Ovary (tissue), 3 donors: Measurements from ENCODE around the gene THPO.

Experiments
- EP300 ChIP-seq: sonication (generic); formaldehyde crosslinking; IDR thresholded peaks from one replicate; pipeline ENCODE4 v1.6.1; 2017; ENCODE audit warnings: antibody characterized with exemption
- POLR2A ChIP-seq: fragments of 450-650 bp; IDR thresholded peaks from one replicate; pipeline ENCODE4 v1.6.1; 2017; ENCODE audit warnings: antibody characterized with exemption, mild to moderate bottlenecking, moderate library complexity
- TF ChIP-seq, protein P1 (sequence below), 3 donors: fragments of 450-650 bp in 2 of 3; fragments of 200-600 bp in 1 of 3; IDR thresholded peaks; one replicate each; pipeline versions ENCODE4 v1.5.1 to v1.8.0; 2016 to 2022; ENCODE audit warnings: antibody characterized with exemption in 3 of 3, mild to moderate bottlenecking in 1 of 3
- donor health status: DM: no; HTN: no; CAD: no.

DNA sequence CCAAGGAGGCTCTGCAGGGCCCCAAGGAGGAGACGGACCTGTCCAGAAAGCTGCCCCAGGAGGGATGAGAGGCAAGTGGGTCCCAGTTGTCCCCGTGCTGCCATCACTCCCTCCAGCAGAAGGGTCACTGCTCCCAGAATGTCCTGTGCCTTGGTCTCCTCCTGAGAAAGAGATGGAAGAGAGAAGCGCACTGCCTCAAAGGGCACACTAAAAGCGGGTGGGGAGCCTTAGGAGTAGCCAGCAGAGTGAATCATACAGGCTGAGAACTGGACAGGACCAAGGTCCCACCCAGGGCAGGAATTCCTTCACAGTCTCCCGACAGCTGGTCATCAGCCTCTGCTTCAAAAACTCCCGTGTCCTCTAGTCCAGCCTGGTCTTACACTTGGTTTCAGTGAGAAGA is 4.6 kb downstream of the THPO start:
- TF ChIP-seq POLR2A (no peak), EP300 (no peak)
- TF ChIP-seq, protein P1, sequence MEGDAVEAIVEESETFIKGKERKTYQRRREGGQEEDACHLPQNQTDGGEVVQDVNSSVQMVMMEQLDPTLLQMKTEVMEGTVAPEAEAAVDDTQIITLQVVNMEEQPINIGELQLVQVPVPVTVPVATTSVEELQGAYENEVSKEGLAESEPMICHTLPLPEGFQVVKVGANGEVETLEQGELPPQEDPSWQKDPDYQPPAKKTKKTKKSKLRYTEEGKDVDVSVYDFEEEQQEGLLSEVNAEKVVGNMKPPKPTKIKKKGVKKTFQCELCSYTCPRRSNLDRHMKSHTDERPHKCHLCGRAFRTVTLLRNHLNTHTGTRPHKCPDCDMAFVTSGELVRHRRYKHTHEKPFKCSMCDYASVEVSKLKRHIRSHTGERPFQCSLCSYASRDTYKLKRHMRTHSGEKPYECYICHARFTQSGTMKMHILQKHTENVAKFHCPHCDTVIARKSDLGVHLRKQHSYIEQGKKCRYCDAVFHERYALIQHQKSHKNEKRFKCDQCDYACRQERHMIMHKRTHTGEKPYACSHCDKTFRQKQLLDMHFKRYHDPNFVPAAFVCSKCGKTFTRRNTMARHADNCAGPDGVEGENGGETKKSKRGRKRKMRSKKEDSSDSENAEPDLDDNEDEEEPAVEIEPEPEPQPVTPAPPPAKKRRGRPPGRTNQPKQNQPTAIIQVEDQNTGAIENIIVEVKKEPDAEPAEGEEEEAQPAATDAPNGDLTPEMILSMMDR (IDR thresholded peaks at IDR 0.05): no peak
